Measurements from ENCODE around the gene NPW.

The NPW gene

GRCh38 chr16:1984347-1985225 is 35.0 kb upstream of the NPW start:
- no peak for DNase-seq

GRCh38 chr16:1985466-1986150 is 34.0 kb upstream of the NPW start:
- DNase-seq, result no peak

- no peak for DNase-seq
Measured at GRCh38 chr16:1987198-1987597, 32.4 kb upstream of the NPW start.

- DNase-seq, result no peak
Measured at GRCh38 chr16:1989209-1990100, 30.1 kb upstream of the NPW start, which contains the start of gene SYNGR3. Gene SYNGR3 (plus strand): TSS chr16:1989970. CDS start chr16:1990103, 133 bp downstream.

GRCh38 chr16:1990101-1990350 is 29.6 kb upstream of the NPW start:
- no peak for DNase-seq

- DNase-seq, result no peak
Measured at GRCh38 chr16:1990351-1991134, 29.0 kb upstream of the NPW start.

GRCh38 chr16:1991135-1991551 is 28.4 kb upstream of the NPW start:
- DNase-seq, result no peak

GRCh38 chr16:1991588-1991947 is 28.0 kb upstream of the NPW start:
- DNase-seq, result no peak

- peak; percentile 87 for DNase-seq
Measured at GRCh38 chr16:1991948-1992703, 27.5 kb upstream of the NPW start.

GRCh38 chr16:1992704-1993317 is 26.8 kb upstream of the NPW start:
- DNase-seq, result no peak

- DNase-seq, result peak; percentile 28
Measured at GRCh38 chr16:1993731-1994131, 25.9 kb upstream of the NPW start.

GRCh38 chr16:1997494-1998359 is 21.9 kb upstream of the NPW start:
- no peak for DNase-seq

GRCh38 chr16:1998360-1998835 is 21.2 kb upstream of the NPW start:
- no peak for DNase-seq

- no peak for DNase-seq
Measured at GRCh38 chr16:1998852-1999801, 20.5 kb upstream of the NPW start.

GRCh38 chr16:1999866-2000514 is 19.6 kb upstream of the NPW start:
- no peak for DNase-seq

- no peak for DNase-seq
Measured at GRCh38 chr16:2001035-2001434, 18.6 kb upstream of the NPW start.

- no peak for DNase-seq
Measured at GRCh38 chr16:2001456-2002355, 17.9 kb upstream of the NPW start.
